ENCODE results near the gene UBE2E1. TPM values are rescaled to one million over a fixed set of nuclear protein-coding genes. Genes with fewer than 3 reads are reported as not detected.

The UBE2E1 gene
- total RNA-seq, 4 donors from 2014 or later: 89.4 to 153 (median 121) TPM

- no peak for TF ChIP-seq CTCF (IDR thresholded peaks at IDR 0.05)
- TF ChIP-seq POLR2AphosphoS5 (IDR thresholded peaks at IDR 0.05): no peak
- no peak for TF ChIP-seq EP300 (IDR thresholded peaks at IDR 0.05)
- TF ChIP-seq POLR2A (IDR thresholded peaks at IDR 0.05): no peak
- Histone ChIP-seq H3K27me3 (no peaks in the 10 kb centered on the region), H3K4me3 (no peak overlapping the region), H3K9me3 (no peaks in the 10 kb centered on the region), H3K4me1 (peaks cover 0 to 66% (median 11%) of the 10 kb centered on the region in 3 donors), H3K27ac (no peak overlapping the region), H3K36me3 (no peaks in the 10 kb centered on the region)
- 86 to 91% methylated on average over 3 of the region's 3 CpGs for WGBS, 2 donors (ENCODE audit: low coverage in 1 of 2)
- no peak for ATAC-seq
Observed at GRCh38 chr3:23817508-23818223, 11.9 kb downstream of the UBE2E1 start.

GRCh38 chr3:23819599-23820360 is 14.0 kb downstream of the UBE2E1 start:
- Histone ChIP-seq H3K9me3 (no peaks in the 10 kb centered on the region), H3K4me1 (peaks cover 3 to 70% (median 19%) of the 10 kb centered on the region in 3 donors), H3K27me3 (no peaks in the 10 kb centered on the region), H3K36me3 (no peaks in the 10 kb centered on the region), H3K4me3 (no peak overlapping the region), H3K27ac (no peak overlapping the region)
- TF ChIP-seq EP300 (IDR thresholded peaks at IDR 0.05) (no peak), POLR2AphosphoS5 (IDR thresholded peaks at IDR 0.05) (no peak), POLR2A (IDR thresholded peaks at IDR 0.05) (no peak), CTCF (IDR thresholded peaks at IDR 0.05) (no peak)
- ATAC-seq: no peak
- 60 to 69% methylated on average over 3 to 5 of the region's 5 CpGs for WGBS, 2 donors (ENCODE audit: low coverage in 1 of 2)

DNA sequence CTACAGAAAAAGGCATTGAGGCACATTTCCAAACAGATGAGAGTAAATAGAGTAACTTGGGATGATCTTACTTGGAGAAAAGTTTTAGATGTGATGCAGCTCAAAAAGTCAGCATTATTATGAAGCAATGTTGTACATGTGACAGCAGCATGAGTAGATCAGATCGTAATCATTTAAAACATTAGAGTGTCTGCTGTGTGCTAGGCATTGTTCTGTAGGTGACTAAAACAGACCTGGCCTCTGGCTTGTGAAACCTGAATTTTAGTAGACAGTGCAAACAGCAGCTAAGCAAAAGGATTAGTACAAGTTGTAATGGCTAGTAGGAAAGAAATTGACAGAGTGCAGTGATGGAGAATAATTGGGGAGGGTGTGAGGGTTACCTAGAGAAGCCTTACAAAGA is 15.1 kb downstream of the UBE2E1 start:
- ATAC-seq: no peak
- Histone ChIP-seq H3K36me3 (no peaks in the 10 kb centered on the region), H3K9me3 (no peaks in the 10 kb centered on the region), H3K4me1 (peaks cover 3 to 71% (median 19%) of the 10 kb centered on the region in 3 donors), H3K27ac (no peak overlapping the region), H3K4me3 (no peak overlapping the region), H3K27me3 (no peaks in the 10 kb centered on the region)
- 71 to 100% methylated on average over 1 of the region's 1 CpG for WGBS, 2 donors (ENCODE audit: low coverage in 1 of 2)
- TF ChIP-seq EP300 (IDR thresholded peaks at IDR 0.05) (no peak), CTCF (IDR thresholded peaks at IDR 0.05) (no peak), POLR2AphosphoS5 (IDR thresholded peaks at IDR 0.05) (no peak), POLR2A (IDR thresholded peaks at IDR 0.05) (no peak)

GRCh38 chr3:23821858-23822257 is 16.1 kb downstream of the UBE2E1 start:
- Histone ChIP-seq H3K9me3 (no peaks in the 10 kb centered on the region), H3K27me3 (no peaks in the 10 kb centered on the region), H3K4me1 (peaks cover 3 to 73% (median 19%) of the 10 kb centered on the region in 3 donors), H3K36me3 (no peaks in the 10 kb centered on the region), H3K27ac (no peak overlapping the region), H3K4me3 (no peak overlapping the region)
- ATAC-seq: no peak
- 50 to 88% methylated on average over 1 of the region's 1 CpG for WGBS, 2 donors (ENCODE audit: low coverage in 1 of 2)
- TF ChIP-seq EP300 (IDR thresholded peaks at IDR 0.05) (no peak), POLR2AphosphoS5 (IDR thresholded peaks at IDR 0.05) (no peak), POLR2A (IDR thresholded peaks at IDR 0.05) (no peak), CTCF (IDR thresholded peaks at IDR 0.05) (no peak)

Measured in gastroesophageal sphincter (tissue), 4 donors.